HG03571 (cell line): ENCODE data around the gene MDFI.
"Not testable (repeated sequence)": the region's sequence is repeated elsewhere in the genome, so short reads cannot be mapped to it uniquely, and the experiment has no call there.

Experiments used
- ATAC-seq: cut with Tn5 transposase; IDR thresholded peaks from one replicate; pipeline ENCODE4 v1.9.1; 2021; ENCODE audit not compliant: unreplicated experiment

The MDFI gene

DNA sequence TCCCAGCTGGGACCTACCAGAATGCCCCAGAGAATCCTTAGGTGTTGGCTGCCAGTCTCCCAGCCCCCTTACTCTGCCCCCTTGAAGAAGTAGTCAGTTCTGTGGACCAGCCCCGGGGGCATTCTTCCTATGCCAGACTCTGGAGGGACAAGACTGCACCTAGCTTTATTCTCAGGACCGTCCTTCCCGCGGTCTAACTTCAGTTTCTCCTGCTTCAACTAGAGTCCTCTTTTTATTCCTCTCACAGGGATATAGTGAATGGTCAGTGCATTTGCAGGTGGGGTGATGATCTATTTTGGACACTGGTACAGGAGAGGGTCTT, 35.9 kb upstream of the MDFI start:
- ATAC-seq: no peak

DNA sequence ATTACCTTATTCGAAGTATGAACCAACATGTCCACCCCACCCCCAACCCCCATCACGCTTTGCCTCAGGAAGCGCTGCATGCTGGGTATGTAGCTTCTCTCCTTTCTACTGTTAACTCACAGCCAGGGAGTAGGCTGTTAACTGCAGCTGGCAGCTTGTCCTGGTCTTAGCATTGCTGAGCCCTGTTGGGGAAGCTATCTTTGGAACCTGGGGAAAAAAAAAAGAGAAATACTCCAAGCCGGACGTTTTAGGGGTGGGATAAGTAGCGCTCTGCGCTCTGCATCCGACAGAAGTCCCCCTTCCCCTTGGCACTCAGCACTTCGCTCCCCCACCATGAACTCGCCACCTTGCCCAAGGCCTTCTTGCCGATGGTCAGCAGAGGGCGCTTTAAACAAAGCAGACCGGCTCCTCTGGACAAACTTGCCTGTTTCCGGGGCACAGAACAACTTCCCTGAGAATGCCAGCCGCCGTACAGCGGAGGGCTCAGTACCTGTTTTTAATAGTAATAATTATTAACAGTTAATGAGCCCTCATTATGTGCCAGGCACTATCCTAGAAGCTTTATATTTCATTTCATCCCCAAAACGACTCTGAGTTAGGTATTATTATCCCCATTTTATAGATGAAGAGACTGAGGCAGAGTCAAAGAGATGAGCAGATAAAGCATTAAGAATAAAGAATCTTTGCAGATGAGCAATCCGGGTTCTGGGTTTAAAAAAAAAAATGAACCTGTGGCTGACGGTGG, 35.2 kb upstream of the MDFI start:
- no peak for ATAC-seq

DNA sequence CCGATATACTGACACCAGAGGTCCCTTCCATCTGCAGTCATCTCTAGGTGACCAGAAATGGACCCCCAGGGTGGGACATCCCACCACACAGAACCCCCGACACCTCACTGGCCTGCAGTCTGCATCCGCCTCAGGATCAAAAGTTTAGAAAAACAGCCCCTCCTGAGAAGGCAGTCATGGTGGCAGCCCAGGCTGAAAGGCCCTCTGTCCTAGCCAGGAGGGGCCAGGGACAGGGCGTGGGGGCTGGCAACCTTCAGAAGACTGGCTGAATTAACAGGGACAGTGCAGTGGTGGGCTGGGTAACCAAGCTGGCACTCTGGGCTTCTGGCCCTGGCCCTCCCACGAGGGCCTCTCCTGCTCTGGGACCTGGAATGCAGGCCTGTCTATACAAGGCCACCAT, 34.3 kb upstream of the MDFI start:
- ATAC-seq: no peak

DNA sequence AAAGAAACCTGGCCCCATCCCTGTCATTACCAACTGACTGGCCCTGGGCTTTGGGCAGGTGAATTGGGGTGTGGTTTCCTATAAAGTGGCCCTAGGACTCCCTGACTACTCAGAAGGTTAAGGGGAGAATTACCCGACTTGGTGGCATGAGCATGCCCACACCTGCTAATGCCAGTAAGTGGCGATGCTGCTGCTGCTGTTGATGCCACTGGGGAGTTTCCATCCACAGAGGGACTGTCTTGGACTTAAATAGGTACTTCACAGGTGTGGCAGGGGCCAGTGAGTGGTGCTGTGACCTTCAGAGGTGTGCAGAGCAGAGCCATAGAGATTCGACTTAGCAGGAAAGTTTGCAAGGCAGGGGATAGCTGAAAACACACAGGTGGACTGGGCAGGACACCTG, 32.6 kb upstream of the MDFI start:
- ATAC-seq: no peak

DNA sequence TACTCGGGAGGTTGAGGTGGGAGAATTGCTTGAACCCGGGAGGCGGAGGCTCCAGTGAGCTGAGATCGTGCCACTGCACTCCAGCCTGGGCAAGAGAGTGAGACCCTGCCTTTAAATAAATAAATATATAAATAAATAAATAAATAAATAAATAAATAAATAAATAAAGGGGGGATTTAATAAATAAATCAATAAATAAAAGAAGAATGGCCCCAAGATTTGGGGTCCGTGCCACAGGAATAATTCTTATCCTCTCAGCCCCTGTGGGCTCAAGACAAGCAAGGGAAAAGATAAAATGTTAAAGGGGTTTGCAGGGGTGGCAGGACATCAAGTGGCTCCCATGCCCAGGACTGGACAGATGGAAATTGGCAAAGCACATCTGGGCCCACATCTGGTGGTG, 31.2 kb upstream of the MDFI start:
- no peak for ATAC-seq

DNA sequence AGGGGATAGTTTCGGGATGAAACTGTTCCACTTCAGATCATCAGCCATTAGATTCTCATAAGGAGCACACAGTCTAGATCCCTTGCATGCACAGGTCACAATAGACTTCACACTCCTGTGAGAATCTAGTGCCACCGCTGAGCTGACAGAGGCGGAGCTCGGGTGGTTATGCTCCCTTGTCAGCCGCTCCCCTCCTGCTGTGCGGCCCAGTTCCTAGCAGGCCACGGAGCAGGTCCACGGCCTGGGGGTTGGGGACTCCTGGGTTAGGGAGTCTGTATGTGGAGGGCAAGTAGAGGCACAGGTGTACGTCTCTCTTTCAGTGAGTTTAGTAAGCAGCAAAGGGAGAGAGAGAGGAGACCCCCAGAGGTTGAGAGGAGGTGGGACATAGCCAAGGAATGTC, 30.5 kb upstream of the MDFI start:
- no peak for ATAC-seq

DNA sequence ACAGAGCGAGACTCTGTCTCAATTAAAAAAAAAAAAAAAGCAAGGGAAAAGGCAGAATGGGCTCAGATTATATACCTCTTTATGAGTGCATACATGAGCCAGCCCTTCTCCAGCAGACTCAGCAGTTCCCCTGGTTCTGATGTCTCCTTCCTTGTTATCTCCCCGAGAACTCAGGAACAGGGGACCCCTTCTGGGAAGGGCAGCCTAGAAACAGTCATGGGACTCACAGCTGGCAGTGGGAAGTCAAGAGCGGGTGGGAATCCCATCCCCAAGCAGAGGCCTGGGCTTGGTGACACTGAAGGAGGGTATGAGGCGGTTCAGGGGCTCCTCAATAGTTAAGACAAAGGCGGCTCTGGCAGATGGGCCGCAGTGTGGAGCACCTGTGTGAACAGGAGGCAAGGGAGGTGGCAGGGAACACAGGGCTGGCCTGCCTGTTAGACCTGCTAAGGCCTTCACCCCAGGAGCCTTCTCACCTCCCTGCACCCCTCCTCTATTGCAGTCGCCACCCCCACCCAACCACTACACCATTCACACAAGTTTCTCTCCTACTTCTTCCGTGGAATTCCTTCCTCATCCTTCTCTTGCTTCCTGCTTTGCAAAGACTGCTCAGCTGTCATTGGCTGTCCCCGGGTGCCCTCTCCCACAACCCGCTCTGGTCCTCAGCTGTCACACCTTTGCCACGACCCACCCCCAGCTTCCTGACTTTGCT, 29.7 kb upstream of the MDFI start:
- no peak for ATAC-seq

DNA sequence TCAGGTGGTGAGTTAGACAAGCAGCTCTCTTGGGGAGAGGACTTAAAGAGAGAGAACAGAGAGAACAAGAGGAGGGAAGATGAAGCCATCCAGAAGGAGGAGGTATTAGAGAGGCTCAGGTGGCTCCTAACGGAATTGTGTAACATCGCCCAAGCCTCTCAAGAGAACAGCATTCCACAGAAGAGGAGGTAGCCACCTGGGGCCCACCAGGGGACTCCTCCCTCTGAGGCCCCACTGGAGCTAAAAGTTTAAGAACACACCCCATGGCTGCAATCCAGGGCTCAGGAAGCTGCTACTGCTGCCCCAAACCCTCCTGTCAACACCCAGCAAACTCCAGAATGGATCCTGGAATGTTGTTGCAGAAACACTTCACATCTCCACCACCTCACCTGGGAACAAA, 23.6 kb upstream of the MDFI start:
- ATAC-seq: no peak

DNA sequence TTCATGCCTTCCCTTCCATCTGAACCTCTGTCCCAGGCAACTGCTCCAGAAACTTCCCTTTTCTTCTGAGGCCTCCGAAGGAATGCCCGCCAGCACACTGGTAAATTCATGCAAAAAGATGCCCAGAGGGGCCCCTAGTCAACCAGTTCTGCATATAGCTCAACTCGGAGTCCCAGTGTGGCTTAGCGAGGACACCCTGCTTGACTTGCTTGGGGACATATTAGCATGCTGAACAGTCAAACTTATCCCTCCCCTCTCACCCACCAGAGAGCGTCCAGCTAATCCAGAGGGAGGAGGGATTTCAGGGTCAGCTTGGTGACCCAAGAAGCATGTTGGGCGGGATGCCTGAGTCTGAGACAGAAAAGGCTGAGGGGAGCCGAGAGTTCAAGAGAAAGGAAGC, 23.0 kb upstream of the MDFI start:
- ATAC-seq: no peak

DNA sequence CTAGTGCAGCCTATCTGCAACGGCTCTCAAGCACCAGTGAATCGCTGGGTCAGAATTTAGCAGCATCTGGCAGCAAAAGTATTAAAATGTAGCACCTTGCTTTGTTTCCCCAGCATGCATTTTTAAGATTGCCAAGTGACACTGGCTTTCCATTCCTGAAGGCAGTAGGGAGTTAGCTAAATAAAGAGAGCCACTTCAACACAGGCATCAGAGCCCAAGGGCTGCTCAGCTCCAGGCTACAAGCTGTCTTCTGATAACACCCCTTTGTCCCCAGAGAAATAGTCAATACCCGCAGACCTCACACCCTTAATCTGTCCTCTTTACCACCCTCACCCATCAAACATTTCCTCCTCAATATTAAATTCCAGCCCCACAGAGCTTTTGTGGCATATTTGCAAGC, 19.7 kb upstream of the MDFI start:
- ATAC-seq: no peak

DNA sequence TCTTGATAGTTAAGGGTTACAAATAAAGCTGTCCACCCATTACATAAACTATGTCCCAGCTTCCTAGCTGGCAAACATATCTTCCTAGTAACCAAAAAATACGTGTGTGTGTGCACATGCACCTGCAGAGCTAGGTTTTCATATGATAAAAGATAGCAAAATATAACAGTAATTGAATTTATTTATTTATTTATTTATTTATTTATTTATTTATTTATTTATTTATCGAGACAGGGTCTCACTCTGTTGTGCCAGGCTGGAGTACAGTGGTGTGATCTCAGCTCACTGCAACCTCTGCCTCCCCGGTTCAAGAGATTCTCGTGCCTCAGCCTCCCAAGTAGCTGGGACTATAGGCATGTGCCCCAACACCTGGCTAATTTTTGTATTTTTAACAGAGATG, 19.1 kb upstream of the MDFI start:
- ATAC-seq: not testable (repeated sequence)

DNA sequence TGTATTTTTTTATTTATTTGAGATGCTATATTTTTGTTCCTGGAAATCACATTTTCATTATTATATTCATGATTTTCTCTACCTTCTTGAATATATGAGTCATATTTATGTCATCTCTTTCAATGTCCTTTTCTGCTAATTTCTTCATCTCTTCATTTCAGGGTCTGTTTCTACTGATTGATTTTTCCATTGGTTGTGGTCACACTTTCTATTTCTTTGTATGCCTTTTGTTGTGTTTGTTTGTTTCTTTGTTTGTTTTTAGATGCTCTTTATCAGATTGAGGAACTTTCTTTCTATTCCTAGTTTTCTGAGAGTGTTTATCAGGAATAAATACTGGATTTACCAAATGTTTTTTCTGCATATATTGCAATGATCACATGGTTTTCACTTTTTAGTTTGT, 16.9 kb upstream of the MDFI start:
- no peak for ATAC-seq

DNA sequence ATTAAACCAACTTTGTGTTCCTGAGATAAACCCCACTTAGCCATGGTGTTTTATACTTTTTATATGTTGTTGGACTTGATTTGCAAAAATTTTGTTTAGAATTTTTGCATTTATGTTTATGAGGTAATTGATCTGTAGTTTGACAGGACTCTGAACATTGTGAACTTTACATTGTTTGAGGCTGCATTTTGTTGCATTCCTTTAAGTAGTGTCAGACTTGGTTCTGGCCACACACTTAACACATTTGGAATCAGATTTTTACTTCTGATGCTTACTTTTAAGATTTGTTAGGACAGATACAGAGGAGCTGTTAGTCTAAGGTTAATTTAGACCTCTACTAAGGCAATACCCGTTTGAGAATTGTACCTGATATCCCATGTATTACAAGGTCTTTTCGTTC, 16.5 kb upstream of the MDFI start:
- no peak for ATAC-seq

DNA sequence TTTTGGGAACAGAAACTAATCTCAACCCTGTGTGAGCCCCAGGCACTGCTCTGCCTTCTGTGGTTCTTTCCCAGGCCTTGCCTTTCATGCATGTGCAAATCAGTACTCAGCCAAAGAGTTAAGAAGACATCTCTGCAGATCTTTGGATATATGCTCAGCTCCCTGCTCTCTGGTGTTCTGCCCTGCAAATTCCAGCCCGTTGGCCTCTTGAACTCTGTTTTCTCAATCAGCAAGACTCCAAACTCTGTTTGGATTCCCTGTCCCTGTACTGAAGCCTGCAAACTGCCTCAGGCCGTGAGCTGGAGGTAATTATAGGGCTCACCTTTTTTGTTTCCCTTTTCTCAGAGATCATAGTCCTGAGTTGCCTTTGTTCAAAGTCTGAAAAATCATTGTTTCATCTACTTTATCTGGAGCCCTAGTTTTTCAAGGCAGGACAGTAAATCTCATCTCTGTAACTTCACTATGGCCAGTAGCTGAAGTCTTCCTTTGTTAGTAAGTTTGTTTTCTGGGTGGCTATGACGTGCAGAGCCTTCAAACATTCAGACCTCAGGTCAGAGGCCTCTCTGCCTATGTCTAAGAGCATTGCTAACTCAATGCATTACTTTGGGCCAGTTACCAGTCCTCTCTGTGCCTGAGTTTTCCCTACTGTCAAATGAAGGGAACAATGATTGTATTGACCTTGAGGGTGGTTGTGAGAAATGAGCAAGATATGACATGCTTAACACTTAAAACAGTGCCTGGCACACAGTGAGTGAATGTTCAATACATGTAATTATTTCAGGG, 15.9 kb upstream of the MDFI start:
- ATAC-seq: no peak

DNA sequence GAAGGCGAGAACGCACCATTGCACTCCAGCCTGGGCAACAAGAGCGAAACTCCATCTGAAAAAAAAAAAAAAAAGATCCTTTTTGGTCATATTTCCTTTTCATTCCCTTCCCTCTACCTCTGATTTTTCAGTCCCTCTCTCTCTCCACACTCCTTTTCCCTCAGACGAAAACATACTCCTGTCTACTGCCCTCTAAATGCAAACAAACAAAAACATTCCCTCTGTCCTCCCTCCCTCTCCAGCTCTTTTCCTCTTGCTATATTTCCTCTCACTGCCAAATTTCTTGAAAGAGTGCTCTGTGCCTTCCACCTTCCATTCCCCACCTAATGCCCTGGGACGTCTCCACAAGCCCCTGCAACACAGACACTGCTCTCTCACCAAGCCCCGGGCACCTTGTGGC, 14.9 kb upstream of the MDFI start:
- ATAC-seq: no peak

DNA sequence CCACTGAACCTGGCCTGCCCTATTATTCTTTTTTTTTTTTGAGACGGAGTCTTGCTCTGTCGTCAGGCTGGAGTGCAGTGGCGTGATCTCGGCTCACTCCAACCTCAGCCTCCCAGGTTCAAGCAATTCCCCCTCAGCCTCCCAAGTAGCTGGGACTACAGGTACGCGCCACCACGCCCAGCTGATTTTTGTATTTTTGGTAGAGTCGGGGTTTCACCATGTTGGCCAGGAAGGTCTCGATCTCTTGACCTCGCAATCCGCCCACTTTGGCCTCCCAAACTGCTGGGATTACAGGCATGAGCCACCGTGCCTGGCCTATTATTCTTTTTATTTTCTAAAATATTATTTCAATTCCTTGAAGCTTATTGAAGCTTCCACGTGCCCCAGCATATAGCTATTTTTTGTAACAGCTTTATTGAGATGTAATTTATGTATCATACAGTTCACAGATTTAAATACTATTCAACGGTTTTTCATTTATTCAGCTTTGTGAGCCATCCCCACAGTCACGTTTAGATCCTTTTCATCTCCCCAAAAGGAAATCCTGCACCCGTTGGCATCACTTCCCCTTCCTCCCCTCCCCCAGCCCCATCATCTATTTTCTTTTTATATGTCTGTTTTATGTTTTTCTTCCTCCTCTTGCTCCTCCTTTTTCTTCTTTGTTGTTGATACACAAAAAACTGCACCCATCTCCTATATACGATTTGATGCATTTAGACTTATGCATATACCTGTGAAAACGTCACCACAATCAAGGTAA, 13.5 kb upstream of the MDFI start:
- ATAC-seq: no peak

DNA sequence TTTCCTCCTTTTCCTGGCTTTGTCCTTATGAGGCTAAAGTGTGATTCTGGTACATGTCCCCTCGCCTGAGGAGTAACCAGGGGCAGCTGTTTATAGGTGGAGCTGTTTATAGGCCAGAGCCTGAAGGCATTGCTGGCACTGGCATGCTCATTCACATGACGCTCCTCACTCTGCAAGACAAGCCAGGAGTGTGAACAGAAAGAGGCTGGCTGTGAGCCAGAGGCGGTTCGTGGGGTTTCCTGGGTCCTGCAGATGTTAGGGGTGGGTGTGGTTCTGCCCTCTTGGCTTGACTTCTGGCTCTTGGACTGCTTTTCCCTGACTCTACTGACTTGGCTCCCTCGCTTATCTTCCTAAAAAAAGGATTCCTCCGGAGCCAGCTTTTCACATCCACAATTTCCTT, 12.8 kb upstream of the MDFI start:
- no peak for ATAC-seq

DNA sequence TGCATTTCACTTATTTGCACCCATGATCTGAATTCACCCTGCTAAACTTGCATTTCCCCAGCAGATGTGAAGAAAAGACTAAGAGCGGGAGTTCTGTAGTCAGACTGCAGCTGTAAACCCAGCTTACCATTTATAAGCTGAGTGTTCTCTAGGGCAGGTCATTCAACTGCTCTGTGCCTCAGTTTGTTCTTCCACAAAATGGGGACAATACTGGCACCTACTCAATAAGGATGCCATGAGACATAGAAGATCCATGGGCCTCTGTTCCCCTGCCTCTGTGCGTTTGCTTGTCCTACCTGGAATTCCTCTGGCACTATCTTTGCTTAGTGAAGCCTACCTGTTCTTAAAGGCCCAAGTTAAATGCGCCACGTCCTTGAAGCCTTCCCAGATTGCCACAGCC, 12.2 kb upstream of the MDFI start:
- ATAC-seq: no peak

DNA sequence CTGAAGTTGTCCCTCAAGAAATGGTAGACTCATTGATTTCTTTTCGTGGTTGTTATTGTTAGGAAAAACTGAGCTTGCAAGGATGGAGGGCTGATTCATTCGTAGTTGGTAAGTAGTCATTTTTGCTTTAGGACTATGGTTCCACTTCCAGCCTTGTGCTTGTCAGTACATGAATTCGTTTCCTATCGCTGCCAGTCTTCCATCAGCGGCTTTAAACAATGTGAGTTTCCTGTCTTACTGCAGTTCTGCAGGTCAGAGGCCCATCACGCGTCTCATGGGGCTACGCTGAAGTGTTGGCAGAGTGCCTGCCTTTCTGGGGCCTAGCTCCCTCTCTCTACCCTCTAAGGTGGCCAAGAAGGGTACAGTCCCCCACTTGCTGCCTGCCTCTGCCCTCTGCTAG, 11.4 kb upstream of the MDFI start:
- no peak for ATAC-seq

DNA sequence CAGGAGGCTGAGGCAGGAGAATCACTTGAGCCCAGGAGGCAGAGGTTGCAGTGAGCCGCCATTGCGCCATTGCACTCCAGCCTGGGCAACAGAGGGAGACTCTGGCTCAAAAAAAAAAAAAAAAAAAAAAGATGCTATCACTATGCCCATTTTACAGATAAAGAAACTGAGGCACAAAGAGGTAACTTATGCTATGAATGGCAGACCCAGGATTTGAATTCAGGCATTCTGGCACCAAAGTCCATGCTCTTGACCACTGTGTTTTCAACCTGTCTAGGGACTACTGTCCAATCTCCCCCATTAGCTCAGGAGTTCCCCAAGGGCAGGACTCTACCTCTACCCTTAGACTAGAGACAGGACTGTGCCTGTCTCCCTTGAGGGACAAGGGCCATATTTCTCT, 9.1 kb upstream of the MDFI start:
- no peak for ATAC-seq

DNA sequence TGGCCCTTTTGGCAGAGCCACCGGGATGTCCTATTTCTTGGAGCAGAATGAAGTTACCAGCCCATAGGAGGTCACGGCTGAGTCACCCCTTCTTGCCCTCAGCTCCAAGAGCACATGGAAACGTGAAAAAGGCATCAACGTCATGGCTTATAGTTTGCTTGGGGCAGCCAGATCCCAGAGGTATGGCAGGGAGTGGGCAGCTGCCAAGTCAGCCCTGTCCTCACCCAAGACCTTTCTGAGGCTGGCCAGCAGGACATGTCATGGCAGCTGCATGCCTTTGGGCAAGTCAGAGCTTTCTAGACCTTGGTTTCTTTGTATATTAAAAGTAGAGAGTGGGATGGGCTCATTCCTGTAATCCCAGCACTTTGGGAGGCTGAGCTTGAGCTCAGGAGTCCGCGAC, 8.2 kb upstream of the MDFI start:
- ATAC-seq: no peak

DNA sequence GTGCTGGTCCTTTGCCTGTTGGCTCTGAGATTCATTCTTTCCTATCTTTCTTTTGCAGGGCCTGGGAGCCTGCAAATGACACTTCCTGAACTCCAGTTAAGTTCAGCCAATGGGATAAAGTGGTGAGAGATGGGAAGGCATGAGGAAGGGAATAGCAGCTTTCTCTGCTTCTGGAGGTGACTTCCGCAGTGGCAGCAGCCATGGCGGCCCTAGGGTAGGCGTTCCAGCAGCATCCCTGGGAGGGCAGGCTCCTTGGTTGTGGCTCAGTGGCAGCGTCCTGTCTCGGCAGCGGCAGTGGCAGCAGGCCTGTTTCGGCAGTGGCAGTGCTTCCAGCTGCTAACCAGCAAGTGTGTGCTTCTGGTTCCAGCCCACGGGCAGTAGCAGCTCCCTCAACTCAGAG, 7.3 kb upstream of the MDFI start:
- no peak for ATAC-seq
